SU-DHL-6 (cell line): ENCODE measurements around the gene DHDDS.

Experiments used
- H2AFZ ChIP-seq: fragments of 200-600 bp; sonication (generic); 2 replicates; pipeline ENCODE4 v1.6.1; 2014; ENCODE audit warnings: low read depth, mild to moderate bottlenecking, moderate library complexity, mixed read lengths, antibody characterized with exemption, low read length; ENCODE audit not compliant: severe bottlenecking
- H3F3A ChIP-seq: fragments of 200-600 bp; shearing (Covaris generic); 2 replicates; pipeline ENCODE4 v1.6.0; 2016; ENCODE audit warnings: antibody characterized with exemption, mild to moderate bottlenecking; ENCODE audit not compliant: insufficient read depth
- H3K27ac ChIP-seq: fragments of 200-600 bp; sonication (generic); 2 replicates; pipeline ENCODE4 v1.5.1; 2016; ENCODE audit warnings: low read depth, mild to moderate bottlenecking, low read length, moderate library complexity, mixed read lengths
- H3K27me3 ChIP-seq: fragments of 200-600 bp; sonication (generic), shearing (Covaris generic); 2 replicates; pipeline ENCODE4 v1.6.0; 2014; ENCODE audit warnings: mild to moderate bottlenecking, low read length
- H3K36me3 ChIP-seq: fragments of 200-600 bp; sonication (generic); 2 replicates; pipeline ENCODE4 v1.6.1; 2014; ENCODE audit warnings: mild to moderate bottlenecking, low read length, mixed read lengths
- H3K4me2 ChIP-seq: fragments of 300-600, 200-600 bp; shearing (Covaris generic), sonication (generic); 2 replicates; pipeline ENCODE4 v1.6.0; 2014; ENCODE audit warnings: low read length, low read depth, mild to moderate bottlenecking; ENCODE audit not compliant: poor library complexity, severe bottlenecking
- H3K4me3 ChIP-seq: fragments of 200-600 bp; sonication (generic); 2 replicates; pipeline ENCODE4 v1.5.1; 2014; ENCODE audit warnings: antibody characterized with exemption, low read length, mild to moderate bottlenecking, mixed read lengths; ENCODE audit not compliant: insufficient read depth, poor library complexity, severe bottlenecking
- H3K79me2 ChIP-seq: fragments of 200-600 bp; sonication (generic); 2 replicates; pipeline ENCODE4 v1.6.1; 2014; ENCODE audit warnings: mild to moderate bottlenecking, low read length, moderate library complexity; ENCODE audit not compliant: insufficient read depth
- H3K9ac ChIP-seq: fragments of 200-600 bp; sonication (generic); 2 replicates; pipeline ENCODE4 v1.7.0; 2014; ENCODE audit warnings: mild to moderate bottlenecking, low read length
- H3K9me2 ChIP-seq: fragments of 200-600 bp; sonication (generic); replicated peaks from 2 replicates; pipeline ENCODE4 v1.6.1; 2014; ENCODE audit warnings: low read length; ENCODE audit not compliant: insufficient read depth
- H3K9me3 ChIP-seq: fragments of 200-600 bp; sonication (generic); 2 replicates; pipeline ENCODE4 v1.6.1; 2014; ENCODE audit warnings: low read length, mixed read lengths; ENCODE audit not compliant: insufficient read depth
- H4K20me1 ChIP-seq: fragments of 200-600 bp; sonication (generic); 2 replicates; pipeline ENCODE4 v1.6.1; 2014; ENCODE audit warnings: low read depth, mild to moderate bottlenecking, antibody characterized with exemption, low read length, moderate library complexity, mixed read lengths
- CTCF ChIP-seq: fragments of 200-600 bp; sonication (generic); IDR thresholded peaks from one replicate; pipeline ENCODE4 v1.5.1; 2017; ENCODE audit warnings: antibody characterized with exemption, mild to moderate bottlenecking, low read length, moderate library complexity; ENCODE audit not compliant: insufficient read depth, poor library complexity, severe bottlenecking
- EZH2phosphoT487 ChIP-seq: fragments of 200-600 bp; sonication (generic), shearing (Covaris generic); conservative IDR thresholded peaks from 2 replicates; pipeline ENCODE4 v1.6.1; 2018; ENCODE audit warnings: mild to moderate bottlenecking, antibody characterized with exemption, low read length, moderate library complexity, mixed read lengths

The DHDDS gene

GRCh38 chr1:26474818-26475217, 42.7 kb downstream of the DHDDS start:
- Histone ChIP-seq H3K4me3 (no peak overlapping the region), H3K4me2 (no peak overlapping the region), H3K9me3 (no peaks in the 10 kb centered on the region), H3F3A (peaks cover 70% of the 10 kb centered on the region), H3K27me3 (no peaks in the 10 kb centered on the region), H4K20me1 (peaks cover 25% of the 10 kb centered on the region), H3K9ac (no peak overlapping the region), H3K9me2 (no peaks in the 10 kb centered on the region), H2AFZ (no peak overlapping the region), H3K36me3 (peaks cover 38% of the 10 kb centered on the region), H3K27ac (no peak overlapping the region), H3K79me2 (peaks cover 18% of the 10 kb centered on the region)
- TF ChIP-seq EZH2phosphoT487 (no peak), CTCF (no peak)

- Histone ChIP-seq H4K20me1 (peaks cover 25% of the 10 kb centered on the region), H3K27me3 (no peaks in the 10 kb centered on the region), H3F3A (peaks cover 64% of the 10 kb centered on the region), H3K4me3 (no peak overlapping the region), H2AFZ (no peak overlapping the region), H3K36me3 (peaks cover 38% of the 10 kb centered on the region), H3K9ac (no peak overlapping the region), H3K9me2 (no peaks in the 10 kb centered on the region), H3K27ac (0 out of 2 replicates have a peak overlapping the region, but pooled peaks have one; percentile 0), H3K4me2 (no peak overlapping the region), H3K9me3 (no peaks in the 10 kb centered on the region), H3K79me2 (peaks cover 18% of the 10 kb centered on the region)
- TF ChIP-seq EZH2phosphoT487: no peak
- TF ChIP-seq CTCF: no peak
Measured at GRCh38 chr1:26475989-26476388, 43.9 kb downstream of the DHDDS start.

GRCh38 chr1:26476958-26477357, 44.8 kb downstream of the DHDDS start:
- H2AFZ ChIP-seq: no peak overlapping the region
- H3K27me3 ChIP-seq: no peaks in the 10 kb centered on the region
- H3K4me3 ChIP-seq: no peak overlapping the region
- no peaks in the 10 kb centered on the region for H3K9me3 ChIP-seq
- peaks cover 18% of the 10 kb centered on the region for H3K79me2 ChIP-seq
- H3K9ac ChIP-seq: no peak overlapping the region
- no peaks in the 10 kb centered on the region for H3K9me2 ChIP-seq
- peaks cover 38% of the 10 kb centered on the region for H3K36me3 ChIP-seq
- no peak overlapping the region for H3K4me2 ChIP-seq
- TF ChIP-seq EZH2phosphoT487: no peak
- TF ChIP-seq CTCF: no peak
- peaks cover 54% of the 10 kb centered on the region for H3F3A ChIP-seq
- H3K27ac ChIP-seq: no peak overlapping the region
- peaks cover 25% of the 10 kb centered on the region for H4K20me1 ChIP-seq
